GM23338 (cell line): Measurements from ENCODE around the gene KDM4C. TPM values are rescaled to one million over a fixed set of nuclear protein-coding genes. Genes with fewer than 3 reads are reported as not detected.

Source experiments
- ATAC-seq: fragments of 200-7000 bp; cut with Tn5 transposase; 3 replicates; pipeline ENCODE4 v1.9.1; 2020
- DNase-seq: peaks from one replicate; pipeline ENCODE4 v3.0.0-alpha.2; 2015; ENCODE audit warnings: low spot score
- H2AFZ ChIP-seq: fragments of 200-600 bp; sonication (generic); 2 replicates; pipeline ENCODE4 v1.8.0; 2016; ENCODE audit warnings: antibody characterized with exemption, mild to moderate bottlenecking, moderate library complexity
- H3F3A ChIP-seq: fragments of 200-600 bp; sonication (generic); replicated peaks from 2 replicates; pipeline ENCODE4 v1.8.0; 2017; ENCODE audit warnings: antibody characterized with exemption, mixed run types, low read depth
- H3K27ac ChIP-seq: fragments of 200-600 bp; sonication (generic); 2 replicates; pipeline ENCODE4 v1.6.1; 2016; ENCODE audit warnings: low read depth
- H3K27me3 ChIP-seq: fragments of 200-600 bp; sonication (generic); 2 replicates; pipeline ENCODE4 v1.8.0; 2016; ENCODE audit warnings: mild to moderate bottlenecking, mixed run types, moderate library complexity; ENCODE audit not compliant: insufficient read depth
- H3K36me3 ChIP-seq: fragments of 200-600 bp; sonication (generic); 2 replicates; pipeline ENCODE4 v1.8.0; 2016; ENCODE audit warnings: mild to moderate bottlenecking; ENCODE audit not compliant: insufficient read depth
- H3K4me1 ChIP-seq: fragments of 200-600 bp; sonication (generic); 2 replicates; pipeline ENCODE4 v1.8.0; 2016; ENCODE audit warnings: mild to moderate bottlenecking, moderate library complexity; ENCODE audit not compliant: insufficient read depth
- H3K4me2 ChIP-seq: fragments of 200-600 bp; sonication (generic); 2 replicates; pipeline ENCODE4 v1.7.1; 2017; ENCODE audit warnings: mixed run types
- H3K4me3 ChIP-seq: fragments of 200-600 bp; sonication (generic); 2 replicates; pipeline ENCODE4 v1.6.1; 2016; ENCODE audit warnings: mixed run types
- H3K79me2 ChIP-seq: fragments of 200-600 bp; sonication (generic); replicated peaks from 2 replicates; pipeline ENCODE4 v1.8.0; 2017; ENCODE audit warnings: mild to moderate bottlenecking; ENCODE audit not compliant: insufficient read depth
- H3K9me2 ChIP-seq: fragments of 200-600 bp; sonication (generic); 2 replicates; pipeline ENCODE4 v1.8.0; 2017; ENCODE audit not compliant: insufficient read depth
- H4K20me1 ChIP-seq: fragments of 200-600 bp; sonication (generic); replicated peaks from 2 replicates; pipeline ENCODE4 v1.8.0; 2017; ENCODE audit warnings: mild to moderate bottlenecking; ENCODE audit not compliant: insufficient read depth
- H3K27ac Mint-ChIP-seq: 2 replicates; pipeline ENCODE4 v1.8.0; 2020; ENCODE audit warnings: inconsistent platforms, mild to moderate bottlenecking, moderate library complexity, mixed read lengths
- H3K27me3 Mint-ChIP-seq: 3 replicates; pipeline ENCODE4 v1.8.0; 2022; ENCODE audit warnings: low read depth, mild to moderate bottlenecking, moderate library complexity, mixed read lengths, inconsistent platforms; ENCODE audit not compliant: insufficient read depth, poor library complexity
- H3K36me3 Mint-ChIP-seq: 3 replicates; pipeline ENCODE4 v1.8.0; 2021; ENCODE audit warnings: low read depth, mild to moderate bottlenecking, inconsistent platforms, moderate library complexity, mixed read lengths
- H3K4me1 Mint-ChIP-seq: 3 replicates; pipeline ENCODE4 v1.8.0; 2020; ENCODE audit warnings: mild to moderate bottlenecking, inconsistent platforms, mixed read lengths
- H3K4me3 Mint-ChIP-seq: 3 replicates; pipeline ENCODE4 v1.8.0; 2021; ENCODE audit warnings: moderate library complexity, mild to moderate bottlenecking, inconsistent platforms, mixed read lengths
- H3K9me3 Mint-ChIP-seq: 3 replicates; pipeline ENCODE4 v1.8.0; 2020; ENCODE audit warnings: moderate library complexity, mild to moderate bottlenecking, inconsistent platforms, mixed read lengths
- ETS1 ChIP-seq: IDR thresholded peaks from 2 replicates; pipeline ENCODE4 v1.6.1; 2016; ENCODE audit warnings: antibody characterized with exemption
- EZH2 ChIP-seq: fragments of 200-600 bp; sonication (generic); IDR thresholded peaks from one replicate; pipeline ENCODE4 v1.8.0; 2017; ENCODE audit warnings: antibody characterized with exemption, mild to moderate bottlenecking, low read depth; ENCODE audit not compliant: unreplicated experiment
- JUNB ChIP-seq: IDR thresholded peaks from one replicate; pipeline ENCODE4 v1.6.1; 2016; ENCODE audit warnings: antibody characterized with exemption; ENCODE audit not compliant: unreplicated experiment
- REST ChIP-seq: IDR thresholded peaks from one replicate; pipeline ENCODE4 v1.6.1; 2018; ENCODE audit warnings: antibody characterized with exemption; ENCODE audit not compliant: unreplicated experiment
- STAT1 ChIP-seq: IDR thresholded peaks from one replicate; pipeline ENCODE4 v1.6.1; 2016; ENCODE audit warnings: antibody characterized with exemption; ENCODE audit not compliant: unreplicated experiment
- ZNF114 ChIP-seq: fragments of 250-450 bp; sonication (Bioruptor Pico); IDR thresholded peaks from 2 replicates; pipeline ENCODE4 v1.5.0; 2020; ENCODE audit warnings: mild to moderate bottlenecking, moderate library complexity
- ZNF331 ChIP-seq: fragments of 250-450 bp; sonication (Bioruptor Pico); IDR thresholded peaks from 2 replicates; pipeline ENCODE4 v1.5.0; 2020; ENCODE audit warnings: low read depth, mild to moderate bottlenecking, moderate library complexity
- ZNF462 ChIP-seq: fragments of 250-450 bp; sonication (Bioruptor Pico); IDR thresholded peaks from 2 replicates; pipeline ENCODE4 v1.5.0; 2020; ENCODE audit warnings: mild to moderate bottlenecking, moderate library complexity
- polyA plus RNA-seq: library from polyadenylated mRNA; unstranded; fragments of >200 nt; fragmentation: Nextera tagmentation; extraction: Ambion mirVana; gene quantifications from 2 replicates; pipeline ENCODE4 v1.2.1, GENCODE V29; 2016
- total RNA-seq: library from RNA; depleted of rRNA; stranded (reverse); fragments of >200 nt; shearing (Covaris generic); gene quantifications from 2 replicates; pipeline ENCODE4 v1.2.3, GENCODE V29; 2014

The KDM4C gene
- total and polyA plus RNA-seq, 2 experiments from 2014 or later, result 12.0 to 43.8 TPM

GRCh38 chr9:7089406-7090193, 331.8 kb downstream of the KDM4C start (continued):
- TF ChIP-seq ZNF462 (no peak), STAT1 (no peak), ZNF114 (CRISPR knock-in tag) (no peak), ETS1 (no peak), JUNB (no peak)

GRCh38 chr9:7093040-7093439, 335.3 kb downstream of the KDM4C start:
- H3K27me3 ChIP-seq, result no peaks in the 10 kb centered on the region
- H3F3A ChIP-seq, result no peaks in the 10 kb centered on the region
- DNase-seq, result no peak
- H3K9me2 ChIP-seq, result no peaks in the 10 kb centered on the region
- TF ChIP-seq REST, result no peak
- TF ChIP-seq EZH2, result no peak
- TF ChIP-seq ZNF114 (CRISPR knock-in tag), result no peak
- no peak for TF ChIP-seq JUNB
- no peak for TF ChIP-seq ZNF331 (CRISPR knock-in tag)
- H3K4me3 ChIP-seq, result no peak overlapping the region
- H3K36me3 Mint-ChIP-seq, result no peaks in the 10 kb centered on the region; the same call in 2 of the 3 replicates
- no peak for ATAC-seq
- H2AFZ ChIP-seq, result no peak overlapping the region
- H3K27ac ChIP-seq, result no peak overlapping the region
- H3K4me3 Mint-ChIP-seq, result no peak overlapping the region
- no peaks in the 10 kb centered on the region for H3K4me1 ChIP-seq
- H3K4me2 ChIP-seq, result no peak overlapping the region
- no peaks in the 10 kb centered on the region for H3K36me3 ChIP-seq
- no peaks in the 10 kb centered on the region for H4K20me1 ChIP-seq
- H3K27me3 Mint-ChIP-seq, result no peaks in the 10 kb centered on the region
- no peaks in the 10 kb centered on the region for H3K79me2 ChIP-seq
- H3K9me3 Mint-ChIP-seq, result no peaks in the 10 kb centered on the region
- no peak overlapping the region for H3K27ac Mint-ChIP-seq
- H3K4me1 Mint-ChIP-seq, result peaks cover 12% of the 10 kb centered on the region
